HG03354 (cell line): Measurements from ENCODE around the gene GATAD2A.

ENCODE experiments used
- ATAC-seq: cut with Tn5 transposase; IDR thresholded peaks from one replicate; pipeline ENCODE4 v1.9.1; 2021; ENCODE audit warnings: mild to moderate bottlenecking; ENCODE audit not compliant: unreplicated experiment, poor library complexity, severe bottlenecking

GATAD2A gene

GRCh38 chr19:19418555-19419260, 13.2 kb downstream of the GATAD2A start:
- ATAC-seq = no peak

GRCh38 chr19:19420570-19421298, 15.3 kb downstream of the GATAD2A start:
- no peak for ATAC-seq

GRCh38 chr19:19421299-19421696, 15.8 kb downstream of the GATAD2A start:
- ATAC-seq = no peak

GRCh38 chr19:19422156-19422555, 16.7 kb downstream of the GATAD2A start:
- ATAC-seq = no peak

GRCh38 chr19:19423322-19423721, 17.8 kb downstream of the GATAD2A start:
- ATAC-seq = no peak

- no peak for ATAC-seq
Observed at GRCh38 chr19:19425170-19425875, 19.8 kb downstream of the GATAD2A start.

- no peak for ATAC-seq
Observed at GRCh38 chr19:19426216-19426615, 20.7 kb downstream of the GATAD2A start.

- no peak for ATAC-seq
Observed at GRCh38 chr19:19426799-19427198, 21.3 kb downstream of the GATAD2A start.

GRCh38 chr19:19427302-19427701, 21.8 kb downstream of the GATAD2A start:
- no peak for ATAC-seq

- ATAC-seq = no peak
Observed at GRCh38 chr19:19427944-19428343, 22.5 kb downstream of the GATAD2A start.

GRCh38 chr19:19428746-19429145, 23.3 kb downstream of the GATAD2A start:
- ATAC-seq = no peak

GRCh38 chr19:19429361-19429760, 23.9 kb downstream of the GATAD2A start:
- ATAC-seq = no peak

- no peak for ATAC-seq
Observed at GRCh38 chr19:19432732-19433131, 27.3 kb downstream of the GATAD2A start.

GRCh38 chr19:19433666-19434213, 28.3 kb downstream of the GATAD2A start:
- no peak for ATAC-seq

- ATAC-seq = no peak
Observed at GRCh38 chr19:19434483-19435045, 29.1 kb downstream of the GATAD2A start.

- ATAC-seq = no peak
Observed at GRCh38 chr19:19436137-19436691, 30.7 kb downstream of the GATAD2A start.

- no peak for ATAC-seq
Observed at GRCh38 chr19:19438366-19439175, 33.1 kb downstream of the GATAD2A start.

GRCh38 chr19:19439176-19439482, 33.7 kb downstream of the GATAD2A start:
- no peak for ATAC-seq

- no peak for ATAC-seq
Observed at GRCh38 chr19:19443283-19443682, 37.8 kb downstream of the GATAD2A start.
